H1 (cell line): Measurements from ENCODE around the gene GPM6B. TPM values are rescaled to one million over a fixed set of nuclear protein-coding genes. Genes with fewer than 3 reads are reported as not detected.

Experiments
- CTCF ChIA-PET: fragments of 300-600 bp; sonication (Branson Sonifier 250); formaldehyde crosslinking; loops from one replicate; lab custom pipeline; 2021; ENCODE audit not compliant: partially characterized antibody; lab: Charles Lee
- POLR2A ChIA-PET: fragments of 300-600 bp; sonication (Branson Sonifier 250); formaldehyde crosslinking; loops from one replicate; lab custom pipeline; 2021; ENCODE audit warnings: inconsistent platforms; ENCODE audit not compliant: partially characterized antibody; lab: Charles Lee
- DNase-seq, 2 experiments: peaks; one replicate each; pipeline versions ENCODE4 v3.0.0 to v3.0.0-alpha.2; 2010 to 2022; ENCODE audit warnings: low spot score in 2 of 2, low read depth in 1 of 2, mixed read lengths in 1 of 2
- FAIRE-seq: peaks from 2 replicates; lab custom pipeline; 2011; peaks lifted over from hg19 to GRCh38; lab: Jason Lieb, UNC
- H2AFZ ChIP-seq: 2 replicates; pipeline ENCODE4 v1.8.1; 2012; ENCODE audit warnings: low read length, inconsistent platforms
- H2AK5ac ChIP-seq: 2 replicates; pipeline ENCODE4 v1.6.1; 2013; ENCODE audit warnings: low read depth, low read length
- H2BK120ac ChIP-seq: replicated peaks from 2 replicates; pipeline ENCODE3; 2013; ENCODE audit warnings: low read depth, low read length, inconsistent platforms
- H2BK12ac ChIP-seq: 2 replicates; pipeline ENCODE4 v1.6.1; 2013; ENCODE audit warnings: low read depth, low read length
- H2BK15ac ChIP-seq: 2 replicates; pipeline ENCODE4 v1.6.1; 2013; ENCODE audit warnings: low read length
- H2BK20ac ChIP-seq: 2 replicates; pipeline ENCODE4 v1.6.1; 2013; ENCODE audit warnings: low read length
- H2BK5ac ChIP-seq: 2 replicates; pipeline ENCODE4 v1.6.1; 2013; ENCODE audit warnings: low read depth, low read length
- H3K14ac ChIP-seq: 2 replicates; pipeline ENCODE4 v1.6.1; 2013; ENCODE audit warnings: inconsistent platforms; ENCODE audit not compliant: insufficient read length
- H3K18ac ChIP-seq: 2 replicates; pipeline ENCODE4 v1.6.1; 2013; ENCODE audit warnings: low read length; ENCODE audit errors: extremely low read depth
- H3K23ac ChIP-seq: 2 replicates; pipeline ENCODE4 v1.6.1; 2013; ENCODE audit warnings: inconsistent platforms; ENCODE audit not compliant: insufficient read length
- H3K23me2 ChIP-seq: 2 replicates; pipeline ENCODE4 v1.6.1; 2013; ENCODE audit warnings: low read depth, low read length
- H3K27ac ChIP-seq: 2 replicates; pipeline ENCODE4 v1.6.1; 2011; ENCODE audit warnings: low read depth, low read length, inconsistent platforms
- H3K27me3 ChIP-seq, 4 experiments: replicated peaks in 1 of 4; 1 replicate in 1 of 4; 2 replicates in 3 of 4; pipeline versions ENCODE4 v1.6.1 to v1.8.1; 2011 to 2013; ENCODE audit warnings: low read length in 3 of 4, mild to moderate bottlenecking in 3 of 4, inconsistent platforms in 2 of 4, mixed read lengths in 2 of 4, moderate library complexity in 1 of 4; ENCODE audit not compliant: control insufficient read depth in 3 of 4, insufficient read depth in 3 of 4; ENCODE audit errors: extremely low read depth in 1 of 4
- H3K36me3 ChIP-seq, 4 experiments: 2 replicates each; pipeline versions ENCODE4 v1.6.1 to v1.8.1; 2011 to 2013; ENCODE audit warnings: mild to moderate bottlenecking in 4 of 4, low read length in 3 of 4, moderate library complexity in 2 of 4, control low read depth in 1 of 4, inconsistent platforms in 1 of 4; ENCODE audit not compliant: insufficient read depth in 4 of 4, control insufficient read depth in 2 of 4
- H3K4ac ChIP-seq: replicated peaks from 2 replicates; pipeline ENCODE3; 2013; ENCODE audit warnings: low read length, low read depth, mixed read lengths, inconsistent platforms; ENCODE audit not compliant: insufficient read length
- H3K4me1 ChIP-seq, 4 experiments: replicated peaks in 1 of 4; 1 replicate in 1 of 4; 2 replicates in 3 of 4; pipeline versions ENCODE4 v1.6.1 to v1.8.1; 2011 to 2013; ENCODE audit warnings: low read length in 3 of 4, inconsistent platforms in 2 of 4, mixed read lengths in 1 of 4; ENCODE audit not compliant: insufficient read depth in 4 of 4, control insufficient read depth in 3 of 4
- H3K4me2 ChIP-seq, 2 experiments: 2 replicates each; pipeline versions ENCODE4 v1.6.1 to v1.8.1; 2011 to 2013; ENCODE audit warnings: low read depth in 2 of 2, low read length in 2 of 2, control low read depth in 1 of 2, inconsistent platforms in 1 of 2, mild to moderate bottlenecking in 1 of 2; ENCODE audit not compliant: insufficient read depth in 1 of 2
- H3K4me3 ChIP-seq, 4 experiments: fragments of 200-600, 300-600 bp in 1 of 4; sonication (generic), shearing (Covaris generic), sonication (Bioruptor Twin) in 1 of 4; 2 replicates each; pipeline versions ENCODE4 v1.5.1 to v1.8.1; 2011 to 2016; ENCODE audit warnings: low read length in 4 of 4, low read depth in 3 of 4, control low read depth in 2 of 4, inconsistent platforms in 2 of 4, mild to moderate bottlenecking in 2 of 4, mixed read lengths in 1 of 4, moderate library complexity in 1 of 4; ENCODE audit not compliant: insufficient read depth in 2 of 4; ENCODE audit errors: extremely low read depth in 1 of 4
- H3K56ac ChIP-seq: replicated peaks from 2 replicates; pipeline ENCODE3; 2013; ENCODE audit warnings: low read depth, mild to moderate bottlenecking, mixed read lengths, low read length, inconsistent platforms; ENCODE audit not compliant: insufficient read length
- H3K79me1 ChIP-seq: 2 replicates; pipeline ENCODE4 v1.6.1; 2013; ENCODE audit warnings: low read depth, low read length, control low read depth
- H3K79me2 ChIP-seq, 2 experiments: 2 replicates each; pipeline versions ENCODE4 v1.6.1 to v1.8.1; 2012 to 2013; ENCODE audit warnings: low read length in 2 of 2, mild to moderate bottlenecking in 2 of 2, inconsistent platforms in 1 of 2; ENCODE audit not compliant: insufficient read depth in 2 of 2, control insufficient read depth in 1 of 2
- H3K9ac ChIP-seq, 4 experiments: replicated peaks in 1 of 4; 1 replicate in 1 of 4; 2 replicates in 3 of 4; pipeline versions ENCODE4 v1.6.1 to v1.8.1; 2011 to 2013; ENCODE audit warnings: low read depth in 3 of 4, low read length in 3 of 4, control low read depth in 2 of 4, mild to moderate bottlenecking in 2 of 4, moderate library complexity in 2 of 4, inconsistent platforms in 1 of 4; ENCODE audit errors: extremely low read depth in 1 of 4
- H3K9me3 ChIP-seq, 2 experiments: 2 replicates each; pipeline versions ENCODE4 v1.6.1 to v1.8.1; 2012 to 2013; ENCODE audit warnings: mild to moderate bottlenecking in 2 of 2, moderate library complexity in 2 of 2, control low read depth in 1 of 2, inconsistent platforms in 1 of 2, low read depth in 1 of 2, low read length in 1 of 2, mixed read lengths in 1 of 2; ENCODE audit not compliant: insufficient read depth in 2 of 2
- H4K20me1 ChIP-seq, 2 experiments: replicated peaks in 1 of 2; 2 replicates each; pipeline versions ENCODE3 to v1.8.1; 2011 to 2013; ENCODE audit warnings: inconsistent platforms in 2 of 2, low read length in 2 of 2, mild to moderate bottlenecking in 1 of 2; ENCODE audit not compliant: insufficient read depth in 2 of 2, control insufficient read depth in 1 of 2
- H4K5ac ChIP-seq: 2 replicates; pipeline ENCODE4 v1.6.1; 2013; ENCODE audit warnings: low read length, low read depth, mixed read lengths, inconsistent platforms; ENCODE audit not compliant: insufficient read length
- H4K8ac ChIP-seq: 2 replicates; pipeline ENCODE4 v1.8.0; 2013; ENCODE audit warnings: mild to moderate bottlenecking, moderate library complexity, low read length, inconsistent platforms; ENCODE audit not compliant: insufficient read depth; ENCODE audit errors: extremely low read depth
- H4K91ac ChIP-seq: replicated peaks from 2 replicates; pipeline ENCODE3; 2013; ENCODE audit warnings: low read length, mixed read lengths, inconsistent platforms; ENCODE audit not compliant: insufficient read length
- MAX ChIP-seq: IDR thresholded peaks from 2 replicates; pipeline ENCODE4 v1.6.1; 2012; ENCODE audit warnings: inconsistent platforms
- PHF8 ChIP-seq: fragments of 200-600 bp; sonication (generic); conservative IDR thresholded peaks from 2 replicates; pipeline ENCODE4 v1.7.1; 2012; ENCODE audit warnings: low read depth, mild to moderate bottlenecking, inconsistent platforms, low read length, moderate library complexity
- TEAD4 ChIP-seq: IDR thresholded peaks from 2 replicates; pipeline ENCODE4 v1.6.1; 2012; ENCODE audit warnings: low read depth, low read length, inconsistent platforms, mixed read lengths
- WGBS, 2 experiments: shearing (Covaris generic) in 1 of 2; methylation state at CpG; one replicate each; pipeline versions ENCODE4 v1.1.6 to v1.1.7; 2013 to 2015; ENCODE audit warnings: low lambda C conversion rate in 2 of 2, mixed read lengths in 2 of 2, inconsistent platforms in 1 of 2, low coverage in 1 of 2, missing lambda C conversion rate in 1 of 2; ENCODE audit not compliant: insufficient replicate concordance in 2 of 2, insufficient coverage in 1 of 2, insufficient read length in 1 of 2; ENCODE audit errors: extremely low coverage in 1 of 2, missing lambda C conversion rate in 1 of 2; 5-methylcytosine and 5-hydroxymethylcytosine counted together
- polyA plus RNA-seq, 7 experiments: library from polyadenylated mRNA; depleted of rRNA in 3 of 7; stranded (reverse) in 5 of 7; unstranded in 2 of 7; fragments of >200 nt in 5 of 7; fragments of 200-250 nt in 2 of 7; gene quantifications; 1 replicate in 5 of 7; 2 replicates in 1 of 7; 4 replicates in 1 of 7; pipeline versions ENCODE4 v1.2.1 to v1.2.3, GENCODE V29; 2011 to 2013; ENCODE audit warnings: missing spikeins in 2 of 7, mixed read lengths in 2 of 7
- total RNA-seq: library from RNA; stranded (reverse); fragmentation: NEBNext Ultra II Directional; extraction: Animal tissue kit (Norgen Biotek cat#: 25700); gene quantifications from 2 replicates; pipeline ENCODE4 v1.2.1, GENCODE V29; 2021

Gene GPM6B
- total and polyA plus RNA-seq, 2 of the 8 experiments (the other 6 are each of a cell fraction or from before 2014, with no cell fraction given), result 132 to 175 TPM

- peaks cover 0 to 47% of the 10 kb centered on the region in 2 experiments; a peak in 2 of 4 replicates for H3K79me2 ChIP-seq
Measured at GRCh38 chrX:13836575-13836974, 19.7 kb upstream of the GPM6B start.

More at GRCh38 chrX:13836575-13836974, 19.7 kb upstream of the GPM6B start:
- TF ChIP-seq TEAD4, result no peak
- no peak for TF ChIP-seq PHF8
- no peak for TF ChIP-seq MAX
- peaks cover 0 to 19% (median 3%) of the 10 kb centered on the region in 4 experiments; a peak in 3 of 7 replicates for H3K4me1 ChIP-seq
- H2BK20ac ChIP-seq, result no peak overlapping the region
- WGBS, 2 experiments, result 79% methylated on average over 6 of the region's 6 CpGs; no CpG with 5 or more reads in 1 of the 2 experiments
- H2BK5ac ChIP-seq, result no peak overlapping the region
- H3K18ac ChIP-seq, result no peak overlapping the region
- H3K36me3 ChIP-seq, result no peaks in the 10 kb centered on the region
- no peak overlapping the region for H3K4ac ChIP-seq
- no peak overlapping the region for H2BK15ac ChIP-seq
- H2BK12ac ChIP-seq, result no peak overlapping the region
- H3K79me1 ChIP-seq, result no peaks in the 10 kb centered on the region
- no peak overlapping the region for H3K4me3 ChIP-seq
- no peak overlapping the region for H3K14ac ChIP-seq
- H3K23ac ChIP-seq, result no peak overlapping the region
- no peaks in the 10 kb centered on the region for H3K27me3 ChIP-seq
- no peak overlapping the region for H3K9ac ChIP-seq
- no peaks in the 10 kb centered on the region for H3K9me3 ChIP-seq
- H3K27ac ChIP-seq, result no peak overlapping the region
- FAIRE-seq, result no peak
- CTCF ChIA-PET, result interaction anchor here (1.1 to 1.4 kb wide), 2 partner anchors 11 to 192 kb away, joined by 3 read pairs; no protein-coding TSS in a partner anchor
- POLR2A ChIA-PET, result interaction anchor here (0.7 to 1.1 kb wide), 3 partner anchors 9 to 102 kb away, joined by 3 read pairs; no protein-coding TSS in a partner anchor
- peaks cover 0 to 3% of the 10 kb centered on the region in 2 experiments for H4K20me1 ChIP-seq
- H3K4me2 ChIP-seq, result no peak overlapping the region
- no peak for DNase-seq
- H2AFZ ChIP-seq, result no peak overlapping the region
- no peak overlapping the region for H3K56ac ChIP-seq
- no peak overlapping the region for H2AK5ac ChIP-seq
- no peak overlapping the region for H4K5ac ChIP-seq
- no peaks in the 10 kb centered on the region for H3K23me2 ChIP-seq
- no peak overlapping the region for H4K91ac ChIP-seq
- H2BK120ac ChIP-seq, result no peak overlapping the region
- H4K8ac ChIP-seq, result no peak overlapping the region
